Breast epithelium (tissue), 3 donors: ENCODE data around the gene CCDC78.

Source experiments
- CTCF ChIP-seq, 3 donors: fragments of 450-650 bp; IDR thresholded peaks; one replicate each; pipeline ENCODE4 v1.5.1; 2016 to 2017; ENCODE audit warnings: antibody characterized with exemption in 3 of 3, mild to moderate bottlenecking in 3 of 3, moderate library complexity in 3 of 3
- POLR2A ChIP-seq: fragments of 450-650 bp; IDR thresholded peaks from one replicate; pipeline ENCODE4 v1.6.1; 2016; ENCODE audit warnings: antibody characterized with exemption, mild to moderate bottlenecking, moderate library complexity
- POLR2AphosphoS5 ChIP-seq, 3 donors: sonication (generic); formaldehyde crosslinking; IDR thresholded peaks; one replicate each; pipeline ENCODE4 v1.6.1; 2017; ENCODE audit warnings: antibody characterized with exemption in 3 of 3

GRCh38 chr16:751152-752006 lies 25.1 kb upstream of the CCDC78 start:
- TF ChIP-seq POLR2A (no peak), CTCF (IDR thresholded peaks at IDR 0.05) (no peak), POLR2AphosphoS5 (IDR thresholded peaks at IDR 0.05) (no peak)
